Left ventricle myocardium inferior (tissue), 1 donor: ENCODE results near the gene DHCR7. TPM values are rescaled to one million over a fixed set of nuclear protein-coding genes. Genes with fewer than 3 reads are reported as not detected.

ENCODE experiments used
- DNase-seq: peaks from one replicate; pipeline ENCODE4 v3.0.0-alpha.2; 2020
- H3K27ac ChIP-seq: fragments of 200-600 bp; replicated peaks from 2 replicates; pipeline ENCODE4 v1.8.0; 2021
- H3K27me3 ChIP-seq: fragments of 200-600 bp; 2 replicates; pipeline ENCODE4 v1.8.0; 2021; ENCODE audit warnings: low read depth
- H3K36me3 ChIP-seq: fragments of 200-600 bp; 2 replicates; pipeline ENCODE4 v1.8.0; 2021
- H3K4me1 ChIP-seq: fragments of 200-600 bp; 2 replicates; pipeline ENCODE4 v1.8.0; 2021
- H3K4me3 ChIP-seq: fragments of 200-600 bp; 2 replicates; pipeline ENCODE4 v1.8.0; 2021; ENCODE audit warnings: mild to moderate bottlenecking, moderate library complexity
- H3K9me3 ChIP-seq: fragments of 200-600 bp; replicated peaks from 2 replicates; pipeline ENCODE4 v1.8.0; 2021
- CTCF ChIP-seq: fragments of 200-600 bp; IDR thresholded peaks from 2 replicates; pipeline ENCODE4 v1.8.0; 2021; ENCODE audit warnings: antibody characterized with exemption, mild to moderate bottlenecking, borderline replicate concordance
- intact Hi-C: fragments of 100-400 bp; cut with micrococcal nuclease; formaldehyde crosslinking; loops from one replicate; pipeline ENCODE4 v1.11.0; 2022
- total RNA-seq: library from RNA; stranded (reverse); fragmentation: NEBNext Ultra II Directional; extraction: Animal tissue kit (Norgen Biotek cat#: 25700); gene quantifications from one replicate; pipeline ENCODE4 v1.2.1, GENCODE V29; 2021
- donor health status: DM: no; HTN: yes; CAD: no; lungs with severe emphysema.

Gene DHCR7
- total RNA-seq, 1 donor from 2014 or later, result 39.1 TPM

GRCh38 chr11:71476926-71477640 lies 28.9 kb upstream of the DHCR7 start:
- no peak for DNase-seq
- no peaks in the 10 kb centered on the region for H3K9me3 ChIP-seq
- H3K27me3 ChIP-seq, result no peaks in the 10 kb centered on the region
- no peaks in the 10 kb centered on the region for H3K4me1 ChIP-seq
- peaks cover 95% of the 10 kb centered on the region for H3K36me3 ChIP-seq
- intact Hi-C loops, result no loop called here
- no peak overlapping the region for H3K27ac ChIP-seq
- no peak for TF ChIP-seq CTCF
- H3K4me3 ChIP-seq, result no peak overlapping the region

GRCh38 chr11:71476031-71476430 lies 27.8 kb upstream of the DHCR7 start:
- intact Hi-C loops, result no loop called here
- Histone ChIP-seq H3K4me1 (no peaks in the 10 kb centered on the region), H3K27me3 (no peaks in the 10 kb centered on the region), H3K9me3 (no peaks in the 10 kb centered on the region), H3K36me3 (peaks cover 94% of the 10 kb centered on the region), H3K4me3 (no peak overlapping the region), H3K27ac (no peak overlapping the region)
- TF ChIP-seq CTCF, result no peak
- no peak for DNase-seq

- no peaks in the 10 kb centered on the region for H3K4me1 ChIP-seq
- no peak overlapping the region for H3K27ac ChIP-seq
These were observed 26.7 kb upstream of the DHCR7 start for GRCh38 chr11:71474771-71475483.

GRCh38 chr11:71474141-71474770 lies 26.1 kb upstream of the DHCR7 start:
- no peak for DNase-seq
- no peaks in the 10 kb centered on the region for H3K4me1 ChIP-seq
- H3K27me3 ChIP-seq, result no peaks in the 10 kb centered on the region
- H3K27ac ChIP-seq, result no peak overlapping the region
- no peaks in the 10 kb centered on the region for H3K9me3 ChIP-seq
- intact Hi-C loops, result no loop called here
- H3K4me3 ChIP-seq, result no peak overlapping the region
- peaks cover 76% of the 10 kb centered on the region for H3K36me3 ChIP-seq
- no peak for TF ChIP-seq CTCF

More at GRCh38 chr11:71474771-71475483, 26.7 kb upstream of the DHCR7 start:
- peaks cover 83% of the 10 kb centered on the region for H3K36me3 ChIP-seq
- no peak for DNase-seq
- TF ChIP-seq CTCF, result no peak
- H3K9me3 ChIP-seq, result no peaks in the 10 kb centered on the region
- H3K4me3 ChIP-seq, result no peak overlapping the region
- H3K27me3 ChIP-seq, result no peaks in the 10 kb centered on the region
- intact Hi-C loops, result no loop called here

GRCh38 chr11:71473793-71474080 lies 25.5 kb upstream of the DHCR7 start:
- Histone ChIP-seq H3K27me3 (no peaks in the 10 kb centered on the region), H3K4me3 (no peak overlapping the region), H3K27ac (no peak overlapping the region), H3K36me3 (peaks cover 71% of the 10 kb centered on the region), H3K9me3 (no peaks in the 10 kb centered on the region), H3K4me1 (no peaks in the 10 kb centered on the region)
- intact Hi-C loops, result no loop called here
- DNase-seq, result no peak
- TF ChIP-seq CTCF, result no peak
